GM12874 (cell line): ENCODE measurements around the gene C2orf69.

ENCODE experiments used
- CTCF ChIP-seq: IDR thresholded peaks from 2 replicates; pipeline ENCODE4 v1.5.1; 2011; ENCODE audit warnings: low read depth, mild to moderate bottlenecking, control low read depth, low read length, moderate library complexity; ENCODE audit not compliant: insufficient read depth

The C2orf69 gene

GRCh38 chr2:199955007-199955338, 43.9 kb downstream of the C2orf69 start:
- TF ChIP-seq CTCF: no peak

GRCh38 chr2:199955339-199956061, 44.4 kb downstream of the C2orf69 start, which contains the start of the genes MAIP1 and TYW5:
Gene MAIP1, plus strand, starts transcription at chr2:199955582. Its CDS starts 217 bp downstream, at chr2:199955799.
Gene TYW5, minus strand, starts transcription at chr2:199955491. Its CDS starts 21 bp downstream, at chr2:199955470.
- TF ChIP-seq CTCF: no peak

- no peak for TF ChIP-seq CTCF
Observed at GRCh38 chr2:199956062-199956380, 44.9 kb downstream of the C2orf69 start.

- TF ChIP-seq CTCF: no peak
Observed at GRCh38 chr2:199958014-199958413, 46.9 kb downstream of the C2orf69 start.

- TF ChIP-seq CTCF: no peak
Observed at GRCh38 chr2:199962203-199962602, 51.1 kb downstream of the C2orf69 start.

- no peak for TF ChIP-seq CTCF
Observed at GRCh38 chr2:199966405-199966804, 55.3 kb downstream of the C2orf69 start.

GRCh38 chr2:199966976-199967375, 55.9 kb downstream of the C2orf69 start:
- TF ChIP-seq CTCF: no peak
